ENCODE data around the gene DACT2.
"Not testable (repeated sequence)": the region's sequence is repeated elsewhere in the genome, so short reads cannot be mapped to it uniquely, and the experiment has no call there.

Gene DACT2

GRCh38 chr6:168315596-168315995 is 4.0 kb downstream of the DACT2 start:
- H3K4me3 ChIP-seq (replicated peaks in 1 of 2; ENCODE audit: low read depth in 2 of 2, low read length in 2 of 2): no peak overlapping the region
- no peak for TF ChIP-seq CTCF (IDR thresholded peaks at IDR 0.05; ENCODE audit: low read depth, low read length)
- no peak for DNase-seq (ENCODE audit: low read depth in 2 of 2)

- TF ChIP-seq CTCF (IDR thresholded peaks at IDR 0.05; ENCODE audit: low read depth, low read length): no peak
- peak; percentile 1 to 89 for DNase-seq (ENCODE audit: low read depth in 2 of 2)
- no peak overlapping the region for H3K4me3 ChIP-seq (replicated peaks in 1 of 2; ENCODE audit: low read depth in 2 of 2, low read length in 2 of 2)
Measured at GRCh38 chr6:168314948-168315347, 4.6 kb downstream of the DACT2 start.

GRCh38 chr6:168314021-168314420 is 5.6 kb downstream of the DACT2 start:
- no peak overlapping the region for H3K4me3 ChIP-seq (replicated peaks in 1 of 2; ENCODE audit: low read depth in 2 of 2, low read length in 2 of 2)
- no peak for DNase-seq (ENCODE audit: low read depth in 2 of 2)
- TF ChIP-seq CTCF (IDR thresholded peaks at IDR 0.05; ENCODE audit: low read depth, low read length): no peak

- TF ChIP-seq CTCF (IDR thresholded peaks at IDR 0.05; ENCODE audit: low read depth, low read length): no peak
- no peak overlapping the region for H3K4me3 ChIP-seq (replicated peaks in 1 of 2; ENCODE audit: low read depth in 2 of 2, low read length in 2 of 2)
- DNase-seq (ENCODE audit: low read depth in 2 of 2): no peak
Measured at GRCh38 chr6:168313431-168314011, 6.1 kb downstream of the DACT2 start.

- not testable (repeated sequence) for DNase-seq (ENCODE audit: low read depth in 2 of 2); H3K4me3 ChIP-seq (replicated peaks in 1 of 2; ENCODE audit: low read depth in 2 of 2, low read length in 2 of 2)
Measured at GRCh38 chr6:168312125-168312507, 7.5 kb downstream of the DACT2 start.

- TF ChIP-seq CTCF (IDR thresholded peaks at IDR 0.05; ENCODE audit: low read depth, low read length): no peak
- H3K4me3 ChIP-seq (replicated peaks in 1 of 2; ENCODE audit: low read depth in 2 of 2, low read length in 2 of 2): no peak overlapping the region
- DNase-seq (ENCODE audit: low read depth in 2 of 2): no peak
Measured at GRCh38 chr6:168311410-168312124, 8.0 kb downstream of the DACT2 start.

- H3K4me3 ChIP-seq (replicated peaks in 1 of 2; ENCODE audit: low read depth in 2 of 2, low read length in 2 of 2): no peak overlapping the region
- no peak for TF ChIP-seq CTCF (IDR thresholded peaks at IDR 0.05; ENCODE audit: low read depth, low read length)
- DNase-seq (ENCODE audit: low read depth in 2 of 2): no peak
Measured at GRCh38 chr6:168310945-168311344, 8.6 kb downstream of the DACT2 start.
